ENCODE results near the gene GLI3.
A peak's percentile ranks its signal among the peaks of the same experiment; 100 is the strongest.

GLI3 gene

GRCh38 chr7:42082144-42082543, 154.9 kb downstream of the GLI3 start:
- peak; percentile 75 for DNase-seq (ENCODE audit: low spot score)

DNA sequence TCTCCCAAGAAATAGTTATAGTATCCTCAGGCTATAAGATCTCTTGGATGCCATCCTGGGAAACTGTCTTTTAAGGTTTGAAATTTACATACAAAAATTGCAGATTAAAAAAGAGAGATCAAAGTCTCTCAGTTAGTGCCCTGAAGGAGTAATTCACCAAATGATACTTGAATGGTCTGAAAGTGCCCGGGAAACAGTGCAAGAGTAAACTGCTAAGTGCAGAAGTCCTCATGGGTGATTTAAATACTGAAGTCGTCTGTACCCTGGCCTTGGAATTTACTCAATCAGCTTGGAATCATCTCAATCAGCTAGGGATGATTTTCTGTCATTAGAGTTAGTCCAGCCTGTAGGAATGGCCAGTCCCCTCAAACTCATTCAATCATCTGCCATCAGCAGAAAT, 155.3 kb downstream of the GLI3 start:
- no peak for DNase-seq (ENCODE audit: low spot score)

DNA sequence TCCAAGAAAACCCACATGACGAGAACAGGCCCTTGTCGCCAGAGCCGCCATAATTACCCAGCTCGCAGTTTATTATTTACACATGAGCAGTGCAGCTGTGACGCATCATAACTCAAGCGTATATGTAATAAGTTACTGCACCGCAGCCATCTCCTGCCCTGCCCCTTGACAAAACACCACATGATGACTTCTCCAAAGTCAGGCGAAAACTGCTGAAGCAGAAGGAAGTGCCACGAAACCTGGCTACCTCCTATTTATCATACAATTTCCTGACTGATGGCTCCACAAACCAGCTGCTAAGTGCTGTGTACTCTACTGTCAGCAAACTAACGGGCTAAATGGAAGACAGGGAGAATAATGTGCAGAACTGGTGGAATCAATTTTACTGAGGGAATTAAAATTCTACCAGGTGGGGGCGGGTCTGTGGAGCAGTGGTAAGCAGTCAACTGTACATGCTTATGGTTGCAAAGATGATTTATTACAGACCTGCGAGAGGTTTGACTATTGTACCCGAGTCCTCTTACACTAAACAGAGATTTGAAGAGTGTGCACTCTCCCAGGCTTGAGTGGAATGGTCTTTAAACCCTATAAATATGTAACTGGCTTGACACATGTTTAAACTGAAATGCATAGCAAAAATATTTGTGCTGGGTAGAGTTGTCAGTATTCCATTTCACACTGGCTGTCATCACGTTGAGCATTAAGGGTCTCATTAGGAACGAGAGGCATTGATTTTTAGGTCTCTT, 156.0 kb downstream of the GLI3 start:
- DNase-seq (ENCODE audit: low spot score), result no peak

DNA sequence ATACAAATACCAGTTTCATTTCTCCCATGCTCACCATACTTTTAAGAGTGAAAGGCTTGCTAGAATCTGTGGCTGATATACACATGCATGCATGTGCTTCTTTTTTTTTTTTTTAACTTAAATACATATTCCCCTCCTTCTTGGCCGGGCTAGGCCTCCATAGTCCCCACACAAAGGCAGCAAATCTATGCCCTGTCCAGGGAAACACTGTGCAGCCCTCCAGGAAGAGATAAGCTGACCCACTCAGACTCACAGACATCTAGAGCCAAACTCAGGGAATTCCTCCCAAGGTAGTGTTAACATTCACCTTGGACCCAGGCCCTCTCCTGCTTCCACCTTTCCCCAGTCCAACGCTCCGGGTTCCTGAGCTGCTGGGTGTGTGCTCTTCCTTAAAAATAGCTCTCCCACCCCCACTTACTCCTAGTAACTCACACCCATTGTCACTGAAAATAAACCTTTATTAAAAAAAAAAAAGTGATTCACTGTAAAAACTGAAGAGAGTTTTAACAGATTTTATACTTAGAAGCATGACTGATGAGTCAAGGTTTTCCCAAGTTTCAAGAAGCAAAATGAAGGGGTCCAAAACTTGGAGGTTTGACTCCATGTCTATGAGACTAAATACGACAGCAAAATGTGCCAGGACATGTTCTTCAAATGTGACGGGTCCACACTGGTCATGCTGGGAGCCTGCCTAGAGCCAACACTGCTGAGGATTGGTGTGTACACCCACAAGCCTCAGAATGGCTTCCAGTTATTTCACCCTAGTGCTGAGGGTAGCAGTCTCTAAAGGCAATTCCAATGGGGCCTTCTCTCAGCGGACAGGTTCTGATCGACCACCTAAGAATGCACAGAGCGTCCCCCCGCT, 159.5 kb downstream of the GLI3 start:
- DNase-seq (ENCODE audit: low spot score), result peak; percentile 42

DNA sequence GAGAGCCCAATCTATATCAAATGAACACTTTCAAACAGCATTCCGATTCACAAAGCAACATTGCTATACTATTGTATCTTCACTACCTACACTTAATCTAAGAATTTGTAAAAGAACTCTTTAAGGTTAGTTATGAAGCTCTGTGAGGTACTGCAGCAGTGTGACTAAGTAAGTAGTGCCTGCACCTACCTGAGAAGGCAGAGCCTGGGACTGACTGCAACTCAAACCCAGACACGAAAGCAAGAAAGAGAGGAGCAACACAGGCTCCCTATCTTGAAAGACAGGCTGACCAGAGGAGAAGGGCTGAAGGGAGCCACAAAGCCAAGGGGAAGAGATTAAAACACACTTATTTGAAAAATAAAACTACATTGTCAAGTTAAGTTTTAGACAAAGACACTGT, 160.1 kb downstream of the GLI3 start:
- no peak for DNase-seq (ENCODE audit: low spot score)

DNA sequence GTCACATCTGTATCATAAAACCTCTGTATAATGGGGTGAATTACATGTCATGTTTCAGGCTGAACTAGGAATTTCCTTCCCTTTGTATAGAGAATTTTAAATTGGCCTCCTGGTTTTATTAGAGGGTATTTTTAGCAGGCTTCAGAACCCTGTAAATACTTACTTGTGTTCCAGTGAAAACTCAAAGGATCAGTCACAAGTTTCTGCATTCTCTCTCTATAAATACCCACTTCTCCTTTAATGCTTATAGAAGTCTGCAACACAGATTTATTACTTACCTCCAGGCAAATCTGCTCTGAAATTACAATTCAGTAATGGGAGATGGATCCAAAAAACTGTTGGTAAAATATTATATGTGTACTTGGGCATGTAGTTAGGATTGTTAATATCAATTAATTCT, 161.6 kb downstream of the GLI3 start:
- no peak for DNase-seq (ENCODE audit: low spot score)

- DNase-seq (ENCODE audit: low spot score), result no peak
Observed at GRCh38 chr7:42074076-42074475, 162.9 kb downstream of the GLI3 start.

DNA sequence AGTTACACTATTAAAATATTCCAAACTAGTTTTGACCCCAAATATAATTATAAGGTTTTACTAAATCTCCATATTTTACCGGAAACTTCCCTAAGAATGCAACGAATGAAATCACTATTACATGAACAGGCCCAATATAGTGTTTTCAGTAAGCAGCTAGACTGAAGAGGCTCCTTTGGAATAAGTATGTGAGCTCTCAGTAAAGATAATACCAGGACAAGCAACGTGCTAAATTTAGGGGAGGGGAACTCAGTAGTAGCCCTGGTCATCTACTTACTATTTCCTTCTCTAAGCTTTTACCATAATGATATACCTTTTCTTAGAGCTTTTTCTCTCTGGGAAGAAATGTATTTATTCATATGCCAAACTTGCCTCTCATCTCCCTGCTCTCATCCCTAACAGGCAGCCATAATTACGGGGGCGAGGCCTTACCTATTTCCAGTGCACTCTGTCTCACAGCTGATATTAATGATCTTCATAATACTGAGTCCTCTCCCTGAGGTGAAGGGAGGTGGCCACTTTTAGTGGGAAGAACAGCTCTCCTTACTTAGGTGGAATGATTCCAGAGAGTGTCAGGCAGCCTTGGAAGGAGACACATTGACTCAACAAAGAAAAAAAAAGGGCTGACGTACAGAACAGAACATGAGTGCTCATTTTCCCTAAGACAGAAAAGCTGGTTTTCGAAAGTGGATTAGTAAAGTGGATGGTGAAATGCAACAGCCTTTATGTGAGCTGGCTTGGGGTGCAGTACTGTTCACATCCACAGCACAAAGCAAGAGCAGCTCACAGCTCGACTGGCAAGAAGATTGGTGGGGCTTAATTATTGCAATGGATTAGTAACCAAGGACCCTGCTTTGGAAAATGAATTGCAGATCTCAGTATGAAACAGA, 165.4 kb downstream of the GLI3 start:
- DNase-seq (ENCODE audit: low spot score), result peak; percentile 57

GRCh38 chr7:42070068-42070467, 166.9 kb downstream of the GLI3 start:
- no peak for DNase-seq (ENCODE audit: low spot score)

GRCh38 chr7:42069590-42069989, 167.4 kb downstream of the GLI3 start:
- no peak for DNase-seq (ENCODE audit: low spot score)

DNA sequence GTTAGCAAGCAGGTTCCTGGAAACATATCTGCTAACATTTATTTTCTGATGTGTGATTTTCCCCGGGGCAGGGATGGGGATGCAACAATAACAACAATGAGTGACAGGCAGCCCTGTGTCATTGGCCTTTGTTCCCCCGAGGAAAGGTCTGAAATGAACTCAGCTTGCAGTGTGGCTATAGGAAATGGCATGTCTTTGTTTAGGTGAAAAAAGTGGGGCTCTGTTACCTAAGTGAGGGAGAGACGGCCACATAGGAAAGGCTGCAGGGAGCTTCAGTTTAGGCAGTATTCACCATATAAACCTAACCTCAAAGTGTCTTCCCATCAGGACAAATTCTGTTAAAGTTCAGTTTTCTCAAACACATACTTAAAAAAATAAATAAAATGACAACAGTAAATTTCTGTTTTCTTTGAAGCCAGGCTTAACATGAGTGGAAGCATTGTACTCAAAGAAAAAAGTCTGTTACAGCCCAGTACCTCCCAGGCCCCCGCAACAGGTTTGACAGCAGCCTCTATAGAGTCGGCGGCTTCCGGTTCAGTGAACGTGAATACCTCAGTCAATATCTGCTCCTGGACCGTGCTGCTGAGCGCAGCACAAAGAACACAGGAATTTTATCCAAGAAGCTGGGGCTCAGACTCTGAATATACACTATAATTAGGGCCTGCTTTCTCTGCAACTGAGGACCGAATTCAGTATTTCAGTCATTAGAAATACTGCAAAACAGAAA, 168.3 kb downstream of the GLI3 start:
- no peak for DNase-seq (ENCODE audit: low spot score)

DNA sequence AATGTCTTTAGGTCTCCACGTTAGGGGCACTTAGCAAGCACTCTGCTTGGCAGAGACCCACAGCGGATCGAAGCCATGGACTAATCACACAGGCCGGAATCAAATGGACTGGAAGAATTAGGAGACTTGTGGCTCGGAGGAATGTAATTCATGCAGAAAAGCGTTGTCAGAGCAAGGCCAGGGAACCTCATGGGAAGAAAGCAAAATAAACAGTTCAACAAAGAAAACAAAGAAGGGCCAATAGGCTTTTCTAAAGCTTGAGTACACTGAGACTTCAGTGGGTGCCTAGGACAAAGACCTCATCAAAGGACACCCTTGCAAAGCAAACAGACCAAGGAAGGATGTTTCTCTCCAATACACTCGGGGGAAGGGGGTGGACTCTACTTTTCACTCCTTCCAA, 171.1 kb downstream of the GLI3 start:
- DNase-seq (ENCODE audit: low spot score), result peak; percentile 55

GRCh38 chr7:42065015-42065414, 172.0 kb downstream of the GLI3 start:
- no peak for DNase-seq (ENCODE audit: low spot score)

- no peak for DNase-seq (ENCODE audit: low spot score)
Observed at GRCh38 chr7:42064534-42064933, 172.5 kb downstream of the GLI3 start.

GRCh38 chr7:42059275-42059674, 177.7 kb downstream of the GLI3 start:
- no peak for DNase-seq (ENCODE audit: low spot score)

DNA sequence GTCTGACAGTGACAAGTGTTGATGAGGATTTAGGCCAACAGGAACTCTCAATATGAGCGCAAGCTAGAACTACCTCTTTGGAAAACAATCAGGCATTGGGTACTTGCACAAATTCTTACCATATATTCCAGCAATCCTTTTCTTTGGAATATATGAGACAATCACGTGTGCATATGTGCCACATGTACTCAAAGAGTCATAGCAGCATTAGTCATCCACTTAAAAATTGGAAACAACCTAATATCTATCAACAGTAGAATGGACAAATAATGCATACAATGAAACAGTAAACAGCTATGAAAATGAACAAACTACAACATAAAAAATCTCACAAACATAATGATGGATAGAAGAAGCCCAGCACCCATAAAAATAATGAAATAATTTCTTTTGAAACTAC, 179.7 kb downstream of the GLI3 start:
- DNase-seq (ENCODE audit: low spot score), result no peak

DNA sequence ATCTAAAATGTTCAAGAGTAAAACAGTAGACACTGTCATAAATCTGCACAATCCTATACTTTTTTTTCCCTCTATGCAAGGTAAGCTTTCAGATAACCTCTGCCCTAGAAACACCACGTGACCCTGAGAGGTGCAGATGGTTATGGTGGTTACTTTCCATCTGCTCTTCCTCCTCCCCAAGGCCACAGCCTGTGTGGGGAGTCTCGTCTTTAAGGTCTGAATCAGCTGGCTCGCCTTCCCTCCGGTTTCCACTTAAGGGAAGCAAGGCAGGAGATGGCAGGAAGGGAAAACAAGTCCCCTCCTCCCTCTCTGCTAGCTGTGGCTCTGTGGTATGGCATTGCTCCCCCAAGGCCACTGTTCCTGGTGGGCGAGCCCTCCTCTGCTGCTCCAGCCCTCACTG, 181.8 kb downstream of the GLI3 start:
- DNase-seq (ENCODE audit: low spot score), result no peak

GRCh38 chr7:42053834-42054233, 183.2 kb downstream of the GLI3 start:
- DNase-seq (ENCODE audit: low spot score), result no peak

DNA sequence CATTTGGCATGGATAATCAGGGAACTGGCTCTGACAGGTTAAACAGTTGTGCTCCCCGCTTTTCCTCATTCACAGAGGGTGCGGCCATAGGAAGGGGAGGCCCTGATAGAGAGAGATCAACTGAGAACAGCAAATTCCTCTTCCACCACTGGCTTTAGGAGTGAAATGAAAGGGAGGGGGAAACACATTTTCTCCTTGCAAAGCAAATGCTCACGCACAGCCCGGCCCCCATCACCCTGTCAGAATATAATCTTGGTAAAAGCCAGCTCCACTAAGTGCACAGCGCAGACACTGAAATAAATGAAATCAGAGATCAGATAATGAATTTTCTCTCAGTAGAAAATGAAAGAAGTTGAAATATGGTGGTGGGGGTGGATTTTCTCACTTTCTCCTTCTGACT, 187.2 kb downstream of the GLI3 start:
- DNase-seq (ENCODE audit: low spot score), result no peak

DNA sequence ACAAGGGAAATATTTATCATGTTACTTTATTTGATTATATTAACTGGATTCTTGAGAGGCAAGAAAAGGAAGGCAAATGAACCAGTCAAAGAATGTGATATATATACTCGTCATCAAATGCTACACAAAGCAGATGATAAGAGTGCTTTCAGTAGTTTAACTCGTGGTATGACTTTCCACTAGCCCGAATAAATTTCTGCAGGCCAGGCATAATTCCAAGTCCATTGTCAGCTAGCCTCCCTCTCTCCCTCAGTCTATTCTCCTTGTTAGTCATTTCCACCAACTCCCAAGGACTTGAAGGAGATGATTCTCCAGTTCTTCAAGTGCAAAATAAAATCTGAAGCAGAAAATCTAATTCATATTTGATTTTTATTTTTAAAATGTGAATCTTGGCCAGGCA, 190.5 kb downstream of the GLI3 start:
- DNase-seq (ENCODE audit: low spot score), result no peak

- DNase-seq (ENCODE audit: low spot score), result no peak
Observed at GRCh38 chr7:42045961-42046360, 191.0 kb downstream of the GLI3 start.

DNA sequence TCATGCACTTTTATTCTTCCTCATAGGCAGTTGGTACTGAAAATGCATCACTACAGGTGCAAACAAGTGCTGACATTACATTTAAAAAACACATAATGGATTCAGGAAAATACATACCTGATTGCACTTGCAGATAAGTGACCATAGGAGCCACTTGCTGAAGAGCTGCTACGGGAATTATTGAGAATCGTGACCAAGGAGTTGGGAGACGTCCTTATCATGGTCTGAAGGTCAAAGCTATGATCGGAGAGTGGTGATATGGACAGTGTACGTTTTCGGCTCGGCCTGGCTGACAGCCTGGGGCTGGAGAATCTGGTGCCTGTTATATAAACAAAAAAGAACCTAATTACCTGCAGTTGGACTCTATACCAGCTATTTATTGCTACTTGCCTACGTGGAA, 197.1 kb downstream of the GLI3 start:
- no peak for DNase-seq (ENCODE audit: low spot score)

Measured in putamen (tissue), 1 donor.